ENCODE data around the gene PCYT1A. TPM values are rescaled to one million over a fixed set of nuclear protein-coding genes. Genes with fewer than 3 reads are reported as not detected.

Gene PCYT1A
- total and polyA plus RNA-seq, 2 experiments from 2014 or later, result 38.3 to 96.3 TPM

DNA sequence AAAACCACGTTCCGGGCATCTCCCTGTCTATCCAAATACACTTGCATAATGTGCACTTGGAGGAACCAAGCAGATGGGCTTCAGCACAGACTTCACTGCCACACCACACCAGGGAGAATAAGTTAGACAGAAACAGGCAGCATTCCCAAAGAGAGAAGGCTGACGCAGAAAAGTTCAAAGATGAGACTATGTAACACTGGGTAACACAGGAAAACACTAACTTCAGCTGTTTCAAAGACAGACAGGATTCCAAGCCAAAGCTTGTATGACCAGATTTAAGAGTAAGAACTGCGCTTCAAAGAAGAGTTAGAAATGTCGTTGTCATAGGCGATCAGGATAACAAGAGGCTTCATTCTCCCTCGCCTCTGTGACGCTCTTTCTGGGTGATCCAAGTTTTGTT, 51.3 kb downstream of the PCYT1A start:
- WGBS, 2 experiments (ENCODE audit: low coverage in 1 of 2, low lambda C conversion rate in 2 of 2, missing lambda C conversion rate in 2 of 2), result 92 to 95% methylated on average over 8 of the region's 8 CpGs
- no peak overlapping the region for H3K4me2 ChIP-seq (ENCODE audit: unreplicated experiment)
- H3K36me3 ChIP-seq (ENCODE audit: low read depth), result peaks cover 39% of the 10 kb centered on the region
- no peaks in the 10 kb centered on the region for H3K9me3 ChIP-seq (ENCODE audit: low read depth)
- TF ChIP-seq EZH2 (IDR thresholded peaks at IDR 0.05; ENCODE audit: insufficient read depth, poor library complexity, severe bottlenecking) (no peak), EZH2phosphoT487 (IDR thresholded peaks at IDR 0.05; ENCODE audit: insufficient read depth, low read depth) (no peak)
- no peak for DNase-seq
- H3K9ac ChIP-seq, result no peak overlapping the region
- H3F3A ChIP-seq (ENCODE audit: insufficient read depth), result no peaks in the 10 kb centered on the region
- no peaks in the 10 kb centered on the region for H4K20me1 ChIP-seq (ENCODE audit: insufficient read depth)
- H3K79me2 ChIP-seq (ENCODE audit: insufficient read depth), result no peaks in the 10 kb centered on the region
- no peak overlapping the region for H3K4me3 ChIP-seq
- no peaks in the 10 kb centered on the region for H3K4me1 ChIP-seq (ENCODE audit: insufficient read depth)
- H3K9me2 ChIP-seq (ENCODE audit: insufficient read depth), result no peaks in the 10 kb centered on the region
- no peak overlapping the region for H3K27ac ChIP-seq
- H3K27me3 ChIP-seq (replicated peaks; ENCODE audit: insufficient read depth), result no peaks in the 10 kb centered on the region
- no peak overlapping the region for H2AFZ ChIP-seq
- in situ Hi-C loops (cut with MboI), result no loop called here

GRCh38 chr3:196235452-196236122, 51.9 kb downstream of the PCYT1A start:
- WGBS, 2 experiments (ENCODE audit: low coverage in 1 of 2, low lambda C conversion rate in 2 of 2, missing lambda C conversion rate in 2 of 2), result 66 to 67% methylated on average over 12 of the region's 12 CpGs
- no peaks in the 10 kb centered on the region for H3K27me3 ChIP-seq (replicated peaks; ENCODE audit: insufficient read depth)
- H3K79me2 ChIP-seq (ENCODE audit: insufficient read depth), result no peaks in the 10 kb centered on the region
- TF ChIP-seq EZH2 (IDR thresholded peaks at IDR 0.05; ENCODE audit: insufficient read depth, poor library complexity, severe bottlenecking) (no peak), EZH2phosphoT487 (IDR thresholded peaks at IDR 0.05; ENCODE audit: insufficient read depth, low read depth) (no peak)
- in situ Hi-C loops (cut with MboI), result no loop called here
- H3K27ac ChIP-seq, result no peak overlapping the region
- H3K9me2 ChIP-seq (ENCODE audit: insufficient read depth), result no peaks in the 10 kb centered on the region
- H3K4me3 ChIP-seq, result no peak overlapping the region
- no peak for DNase-seq
- H2AFZ ChIP-seq, result no peak overlapping the region
- H4K20me1 ChIP-seq (ENCODE audit: insufficient read depth), result no peaks in the 10 kb centered on the region
- H3F3A ChIP-seq (ENCODE audit: insufficient read depth), result no peaks in the 10 kb centered on the region
- H3K4me1 ChIP-seq (ENCODE audit: insufficient read depth), result no peaks in the 10 kb centered on the region
- H3K9ac ChIP-seq, result no peak overlapping the region
- no peaks in the 10 kb centered on the region for H3K9me3 ChIP-seq (ENCODE audit: low read depth)
- H3K4me2 ChIP-seq (ENCODE audit: unreplicated experiment), result no peak overlapping the region
- peaks cover 33% of the 10 kb centered on the region for H3K36me3 ChIP-seq (ENCODE audit: low read depth)

GRCh38 chr3:196232882-196233251, 54.7 kb downstream of the PCYT1A start:
- 76 to 78% methylated on average over 8 of the region's 8 CpGs for WGBS, 2 experiments (ENCODE audit: low coverage in 1 of 2, low lambda C conversion rate in 2 of 2, missing lambda C conversion rate in 2 of 2)
- TF ChIP-seq EZH2 (IDR thresholded peaks at IDR 0.05; ENCODE audit: insufficient read depth, poor library complexity, severe bottlenecking) (no peak), EZH2phosphoT487 (IDR thresholded peaks at IDR 0.05; ENCODE audit: insufficient read depth, low read depth) (no peak)

GRCh38 chr3:196232154-196232881, 55.2 kb downstream of the PCYT1A start:
- DNase-seq, result no peak
- WGBS, 2 experiments (ENCODE audit: low coverage in 1 of 2, low lambda C conversion rate in 2 of 2, missing lambda C conversion rate in 2 of 2), result 91 to 94% methylated on average over 12 of the region's 12 CpGs
- H3K27ac ChIP-seq, result no peak overlapping the region
- no peak overlapping the region for H3K4me3 ChIP-seq
- no peaks in the 10 kb centered on the region for H4K20me1 ChIP-seq (ENCODE audit: insufficient read depth)
- no peaks in the 10 kb centered on the region for H3K79me2 ChIP-seq (ENCODE audit: insufficient read depth)
- no peak overlapping the region for H3K9ac ChIP-seq
- no peaks in the 10 kb centered on the region for H3K9me2 ChIP-seq (ENCODE audit: insufficient read depth)
- H2AFZ ChIP-seq, result no peak overlapping the region
- no peaks in the 10 kb centered on the region for H3K27me3 ChIP-seq (replicated peaks; ENCODE audit: insufficient read depth)
- TF ChIP-seq EZH2phosphoT487 (IDR thresholded peaks at IDR 0.05; ENCODE audit: insufficient read depth, low read depth) (no peak), EZH2 (IDR thresholded peaks at IDR 0.05; ENCODE audit: insufficient read depth, poor library complexity, severe bottlenecking) (no peak)
- in situ Hi-C loops (cut with MboI), result no loop called here
- H3K9me3 ChIP-seq (ENCODE audit: low read depth), result no peaks in the 10 kb centered on the region
- H3K4me2 ChIP-seq (ENCODE audit: unreplicated experiment), result no peak overlapping the region
- no peaks in the 10 kb centered on the region for H3F3A ChIP-seq (ENCODE audit: insufficient read depth)
- H3K4me1 ChIP-seq (ENCODE audit: insufficient read depth), result no peaks in the 10 kb centered on the region
- peaks cover 7% of the 10 kb centered on the region; the same call in 1 of the 2 replicates for H3K36me3 ChIP-seq (ENCODE audit: low read depth)

More at GRCh38 chr3:196232882-196233251, 54.7 kb downstream of the PCYT1A start:
- Histone ChIP-seq H3K27ac (no peak overlapping the region), H3K9me3 (ENCODE audit: low read depth) (no peaks in the 10 kb centered on the region), H4K20me1 (ENCODE audit: insufficient read depth) (no peaks in the 10 kb centered on the region), H3K36me3 (ENCODE audit: low read depth) (peaks cover 10% of the 10 kb centered on the region), H3K4me1 (ENCODE audit: insufficient read depth) (no peaks in the 10 kb centered on the region), H3K9me2 (ENCODE audit: insufficient read depth) (no peaks in the 10 kb centered on the region), H3K4me3 (no peak overlapping the region), H3K27me3 (replicated peaks; ENCODE audit: insufficient read depth) (no peaks in the 10 kb centered on the region), H3K4me2 (ENCODE audit: unreplicated experiment) (no peak overlapping the region), H3K79me2 (ENCODE audit: insufficient read depth) (no peaks in the 10 kb centered on the region), H3F3A (ENCODE audit: insufficient read depth) (no peaks in the 10 kb centered on the region), H3K9ac (no peak overlapping the region), H2AFZ (no peak overlapping the region)
- in situ Hi-C loops (cut with MboI), result no loop called here
- DNase-seq, result no peak

Data from GM23248 (cell line).